HG03565 (cell line): Measurements from ENCODE around the gene INS.
"Not testable (repeated sequence)": the region's sequence is repeated elsewhere in the genome, so short reads cannot be mapped to it uniquely, and the experiment has no call there.

Experiments used
- ATAC-seq: cut with Tn5 transposase; IDR thresholded peaks from one replicate; pipeline ENCODE4 v1.9.1; 2021; ENCODE audit warnings: mild to moderate bottlenecking, moderate library complexity; ENCODE audit not compliant: unreplicated experiment

INS gene

DNA sequence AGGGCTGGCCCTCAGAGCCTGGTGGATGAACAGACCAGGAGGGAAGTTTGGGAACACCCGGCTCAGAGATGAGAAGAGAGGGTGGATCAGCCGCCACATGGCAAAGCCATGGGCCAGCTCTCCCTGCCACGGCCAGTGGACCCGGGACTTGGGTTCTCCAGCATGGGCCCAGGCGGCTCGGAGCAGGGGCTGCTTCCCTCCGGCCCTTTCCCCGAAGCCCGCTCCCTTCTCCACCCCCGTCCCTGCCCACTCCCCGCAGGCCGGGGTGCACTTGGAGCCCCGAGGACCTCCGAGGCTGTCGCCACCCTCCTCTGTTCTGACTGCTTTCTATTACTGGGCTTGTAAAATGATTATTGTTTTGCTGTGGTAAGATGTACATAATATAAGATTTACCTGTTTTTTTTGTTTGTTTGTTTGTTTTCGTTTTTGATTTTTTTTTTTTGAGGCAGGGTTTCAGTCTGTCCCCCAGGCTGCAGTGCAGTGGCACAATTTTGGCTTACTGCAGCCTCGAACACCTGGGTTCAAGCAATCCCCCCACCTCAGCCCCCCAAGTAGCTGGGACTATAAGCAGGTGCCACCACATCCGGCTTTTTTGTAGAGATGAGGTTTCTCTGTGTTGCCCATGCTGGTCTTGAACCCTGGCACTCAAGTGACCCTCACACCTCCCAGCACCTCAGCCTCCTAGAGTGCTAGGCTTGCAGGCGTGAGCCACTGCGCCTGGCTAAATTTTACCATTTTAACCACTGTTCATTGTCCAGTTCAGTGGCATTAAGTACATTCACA is 21.9 kb upstream of the INS start:
- no peak for ATAC-seq

- ATAC-seq, result no peak
These were observed 21.1 kb upstream of the INS start for GRCh38 chr11:2182075-2182474.

DNA sequence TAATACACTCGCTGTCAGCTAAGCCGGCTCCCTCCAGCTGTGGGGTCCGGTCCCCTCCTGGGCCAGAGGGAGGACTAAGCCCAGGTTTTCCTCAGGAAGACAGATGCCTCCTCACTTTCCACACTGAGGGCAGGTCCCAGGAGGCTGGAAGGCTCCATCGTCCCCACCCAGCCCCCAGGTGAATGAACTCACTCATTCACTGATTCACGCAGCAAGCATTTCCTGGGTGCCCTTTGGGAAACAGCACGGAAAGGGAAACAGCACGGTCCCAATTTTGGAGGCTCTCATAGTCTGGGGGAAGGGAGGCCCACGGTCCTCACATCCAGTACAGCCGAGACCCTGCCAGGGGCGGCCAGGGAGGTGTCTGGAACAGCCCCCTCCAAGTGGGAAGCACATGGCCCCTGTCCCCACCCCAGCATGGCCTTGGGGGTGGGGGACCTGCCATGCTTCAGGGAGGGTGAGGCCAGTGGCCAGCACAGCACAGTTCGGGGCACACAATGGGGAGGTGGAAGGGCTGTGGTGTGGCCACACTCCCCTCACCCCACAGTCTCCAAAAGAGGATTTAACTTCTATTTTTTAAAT is 19.9 kb upstream of the INS start:
- ATAC-seq, result no peak

GRCh38 chr11:2180347-2180746 is 19.3 kb upstream of the INS start:
- ATAC-seq, result no peak

- ATAC-seq, result no peak
These were observed 18.5 kb upstream of the INS start for GRCh38 chr11:2179516-2179915.

DNA sequence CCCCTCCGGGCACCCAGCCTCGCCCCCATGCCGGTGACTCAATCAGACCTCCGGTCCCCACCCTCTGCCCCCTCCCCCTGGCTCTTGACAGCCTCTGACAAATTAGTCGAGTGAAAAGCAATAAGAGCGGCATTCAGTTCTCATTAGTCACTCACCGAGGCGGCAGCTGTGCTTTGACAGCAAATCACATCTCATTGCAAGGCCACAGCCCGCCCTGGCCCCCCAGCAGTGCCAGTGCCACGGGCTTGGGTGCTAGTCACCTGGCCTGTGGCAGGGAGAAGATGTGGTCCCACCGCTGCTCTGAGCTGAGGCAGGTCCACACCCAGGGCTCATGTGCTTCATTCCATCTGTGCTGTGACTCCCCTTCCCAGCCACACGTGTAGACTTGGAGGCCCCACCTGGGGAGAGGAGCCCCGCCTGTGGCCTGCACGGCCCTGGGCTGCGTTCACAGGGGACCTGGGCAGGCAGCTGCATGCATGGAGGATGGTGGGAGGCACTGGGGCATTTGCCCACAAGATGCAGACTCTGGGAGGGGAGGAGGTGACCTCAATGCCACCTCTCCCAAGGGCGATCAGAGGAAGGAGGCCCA is 18.0 kb upstream of the INS start:
- ATAC-seq, result no peak

DNA sequence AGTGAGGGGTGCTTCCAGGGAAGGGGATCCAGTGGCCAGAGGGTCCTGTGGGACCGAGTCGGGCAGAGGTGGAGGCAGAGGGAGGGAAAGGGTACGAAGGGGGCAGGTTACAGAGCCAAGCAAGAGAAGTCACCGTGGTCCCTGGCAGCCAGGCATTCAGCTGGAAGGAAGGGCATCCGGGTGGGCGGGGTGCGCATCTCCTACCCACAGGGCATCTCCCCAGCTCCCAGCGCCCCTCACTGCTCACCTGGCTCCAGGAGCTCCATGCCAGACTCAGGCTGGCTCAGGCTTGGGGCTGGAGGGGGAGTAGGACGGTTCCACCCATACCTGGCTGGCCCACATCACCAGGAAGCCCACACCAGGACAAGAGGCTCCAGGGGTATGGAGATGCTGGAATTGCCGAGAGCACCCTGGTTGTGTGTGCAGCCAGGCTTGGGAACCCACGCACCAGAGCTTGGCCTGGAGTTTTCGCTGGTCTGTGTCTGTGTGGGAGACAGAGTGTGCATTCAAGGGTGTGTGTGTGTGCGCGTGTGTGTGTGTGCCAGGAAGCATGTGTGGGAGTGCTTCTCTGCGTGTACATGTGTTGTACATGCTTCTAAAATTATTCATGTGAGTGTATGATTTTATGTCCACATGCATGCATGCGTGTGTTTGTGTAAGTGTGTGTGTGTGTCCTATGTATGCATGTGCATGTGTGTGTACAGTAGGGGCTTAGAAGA is 17.2 kb upstream of the INS start:
- not testable (repeated sequence) for ATAC-seq

- ATAC-seq, result no peak
These were observed 16.1 kb upstream of the INS start for GRCh38 chr11:2177076-2177475.

GRCh38 chr11:2176389-2176900 is 15.4 kb upstream of the INS start:
- no peak for ATAC-seq

DNA sequence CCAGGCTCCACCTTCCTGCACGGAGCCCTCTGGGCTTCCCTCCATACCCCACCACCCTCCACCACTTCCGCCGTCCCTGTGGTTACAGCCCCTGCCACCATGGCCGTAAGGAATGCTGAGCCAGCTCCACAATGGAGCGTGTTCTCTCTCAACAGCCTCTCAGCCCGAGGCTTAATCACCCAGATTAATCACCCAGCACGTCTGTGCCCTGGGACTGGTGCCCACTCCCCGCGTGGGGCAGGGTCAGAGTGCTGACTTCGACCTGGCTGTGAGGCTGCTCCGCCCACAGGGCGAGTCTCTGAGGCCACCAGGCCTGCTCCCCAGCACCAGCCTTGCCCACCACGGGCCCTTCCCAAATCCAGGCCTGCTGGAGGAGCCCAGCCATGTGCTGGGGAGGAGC is 14.7 kb upstream of the INS start:
- ATAC-seq, result no peak

DNA sequence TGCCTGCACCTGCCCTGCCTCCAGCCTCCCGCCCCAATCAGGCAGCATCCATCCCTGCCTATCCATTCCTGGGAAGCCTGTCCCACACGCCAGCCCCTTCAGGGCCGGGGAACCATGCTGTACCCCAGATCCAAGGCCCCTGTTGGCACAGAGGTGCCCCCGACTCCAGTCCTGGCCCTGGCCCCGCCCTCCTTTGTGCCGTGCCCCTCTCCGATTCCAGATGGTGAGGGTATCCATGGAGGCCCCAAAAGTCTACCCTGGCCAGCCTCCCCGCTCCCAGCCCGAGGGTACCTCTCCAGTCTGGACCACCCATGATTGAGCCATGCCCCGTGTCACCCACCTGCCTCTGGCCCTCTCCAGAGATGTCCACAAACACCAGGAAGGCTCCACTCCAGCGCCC is 13.4 kb upstream of the INS start:
- no peak for ATAC-seq

DNA sequence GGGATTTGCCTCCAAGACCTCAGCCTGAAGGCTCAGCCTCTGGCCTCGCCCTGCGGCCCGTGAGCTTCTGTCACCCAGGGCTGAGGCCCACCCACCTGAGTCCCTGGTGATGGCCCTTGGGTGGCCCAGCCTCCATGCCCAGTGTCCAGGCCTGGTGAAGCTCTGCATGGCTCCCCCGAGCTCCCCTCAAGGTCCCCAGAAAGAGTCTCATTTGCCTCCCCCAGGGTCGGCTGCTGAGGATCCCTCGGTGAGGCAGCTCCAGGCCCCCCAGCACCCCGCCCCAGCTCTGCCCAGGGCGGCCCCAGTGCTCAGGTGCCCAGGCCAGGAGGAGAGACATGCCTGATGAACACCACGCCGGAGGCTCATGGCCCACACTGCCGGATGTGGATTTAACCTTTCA is 12.8 kb upstream of the INS start:
- no peak for ATAC-seq

DNA sequence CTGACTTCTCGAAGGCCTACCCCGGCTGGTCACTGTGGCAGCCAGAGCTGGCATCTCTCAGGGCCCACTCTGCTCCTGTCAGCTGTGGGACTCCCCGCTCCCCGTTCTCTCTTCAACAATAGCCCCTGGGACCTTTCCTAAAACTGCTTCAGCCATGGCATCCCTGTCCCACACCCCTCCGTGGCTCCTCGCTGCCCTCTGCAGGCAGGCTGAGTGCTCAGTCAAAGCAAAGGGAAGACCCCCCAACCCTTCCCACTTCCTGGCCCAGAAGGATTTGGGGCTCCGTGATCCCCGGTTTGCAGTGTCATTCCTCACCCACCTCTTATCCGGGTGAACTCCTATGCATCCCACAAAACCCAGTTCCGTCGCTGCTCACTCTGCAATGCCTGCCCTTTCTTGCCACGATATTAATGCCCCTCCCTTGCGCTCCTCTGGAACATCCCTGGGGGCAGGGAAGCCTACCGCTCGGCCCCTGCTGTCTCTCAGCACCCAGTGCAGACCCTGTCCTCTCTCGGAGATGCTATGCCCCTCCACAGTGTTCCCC is 12.2 kb upstream of the INS start:
- no peak for ATAC-seq

DNA sequence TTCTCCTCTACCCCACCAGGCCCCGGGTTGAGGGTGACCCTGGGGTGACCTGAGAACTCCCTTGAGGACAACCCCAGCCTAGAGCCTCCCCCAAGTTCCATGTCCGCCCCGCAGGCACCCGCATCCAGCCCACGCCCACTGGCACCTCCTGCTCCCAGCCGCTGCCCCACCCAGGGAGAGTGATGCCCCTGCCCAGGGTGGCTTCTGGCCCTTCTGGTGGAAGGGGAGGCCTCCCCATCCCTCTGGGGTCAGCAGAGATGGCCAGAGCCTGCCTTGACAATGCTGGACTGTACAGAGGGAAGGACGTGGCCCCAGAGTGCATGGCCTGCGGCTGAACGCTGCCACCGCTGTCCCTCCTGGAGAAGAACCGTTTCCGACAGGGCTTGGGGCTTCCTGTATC is 11.7 kb upstream of the INS start:
- no peak for ATAC-seq

GRCh38 chr11:2171591-2172003 is 10.6 kb upstream of the INS start, which contains the start of gene TH:
TH (minus strand) TSS chr11:2171815; CDS start chr11:2171786, 29 bp downstream.
- no peak for ATAC-seq

DNA sequence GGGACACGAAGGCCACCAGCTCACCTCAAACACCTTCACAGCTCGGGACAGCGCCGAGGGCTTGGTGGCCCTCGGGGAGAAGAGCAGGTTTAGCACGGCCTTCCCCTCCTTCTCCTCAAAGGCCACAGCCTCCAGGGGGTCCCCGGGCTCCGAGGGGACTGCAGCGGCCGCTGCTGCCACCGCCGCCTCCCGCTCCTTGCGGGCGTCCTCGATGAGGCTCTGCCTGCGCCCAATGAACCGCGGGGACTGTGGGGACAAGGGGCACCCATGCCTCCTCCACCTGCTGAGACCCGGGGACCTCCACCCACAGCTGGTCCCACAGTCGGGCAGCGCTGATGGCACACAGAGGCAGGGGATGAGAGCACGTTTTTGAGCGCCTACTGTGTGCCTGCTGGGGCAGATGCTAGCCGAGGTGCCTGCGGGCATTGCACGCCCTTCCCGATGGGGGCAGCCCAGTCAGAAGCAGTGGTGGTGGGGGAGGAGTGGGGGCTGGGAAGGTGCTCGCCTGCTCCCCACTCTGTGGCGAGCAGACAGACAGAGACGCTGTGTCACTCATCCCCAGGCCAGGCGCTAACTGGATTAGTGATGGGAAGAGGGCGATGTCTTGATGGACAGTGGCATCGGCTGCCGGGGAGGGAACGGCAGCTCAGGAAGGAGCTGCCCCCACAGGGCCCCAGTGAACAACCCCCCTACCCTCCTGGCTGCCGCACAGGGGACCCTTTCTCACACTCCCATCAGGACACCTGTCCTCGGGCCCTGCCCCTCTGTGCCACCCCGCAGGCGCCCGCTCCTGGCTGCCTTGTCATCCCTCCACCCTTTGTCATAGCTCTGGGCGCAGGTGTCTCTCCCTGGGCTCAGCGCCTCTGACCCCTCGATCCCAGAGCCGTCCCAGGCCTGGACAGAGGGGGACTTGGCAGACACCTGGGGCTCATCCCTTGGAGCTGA is 8.9 kb upstream of the INS start:
- no peak for ATAC-seq

GRCh38 chr11:2169005-2169378 is 8.0 kb upstream of the INS start:
- no peak for ATAC-seq

GRCh38 chr11:2168286-2169004 is 7.4 kb upstream of the INS start:
- ATAC-seq, result no peak
